GM10248 (cell line): ENCODE measurements around the gene MAGEC3.
"Not testable (repeated sequence)": the region's sequence is repeated elsewhere in the genome, so short reads cannot be mapped to it uniquely, and the experiment has no call there.

Experiments used
- CTCF ChIA-PET: fragments of 300-600 bp; sonication (Branson Sonifier 250); formaldehyde crosslinking; extraction: SDS; loops from one replicate; lab custom pipeline; 2021; ENCODE audit warnings: antibody characterized with exemption; lab: Yijun Ruan, JAX
- POLR2A ChIA-PET: fragments of 350-650 bp; sonication (Branson Sonifier 250); formaldehyde crosslinking; extraction: SDS; loops from one replicate; lab custom pipeline; 2020; ENCODE audit warnings: antibody characterized with exemption; lab: Yijun Ruan, JAX
- DNase-seq: peaks from one replicate; pipeline ENCODE4 v3.0.0; 2012; ENCODE audit errors: extremely low spot score
- CTCF ChIP-seq: IDR thresholded peaks from 2 replicates; pipeline ENCODE4 v1.5.1; 2012; ENCODE audit warnings: mild to moderate bottlenecking, low read depth; ENCODE audit errors: extremely low read depth, missing control alignments, control extremely low read depth

MAGEC3 gene

GRCh38 chrX:141839856-141840255, 1.7 kb downstream of the MAGEC3 start:
- CTCF ChIA-PET: no interaction called here
- no peak for TF ChIP-seq CTCF
- POLR2A ChIA-PET: no interaction called here
- DNase-seq: no peak

GRCh38 chrX:141857479-141857878, 19.4 kb downstream of the MAGEC3 start:
- TF ChIP-seq CTCF: no peak
- CTCF ChIA-PET: no interaction called here
- POLR2A ChIA-PET: no interaction called here
- no peak for DNase-seq

GRCh38 chrX:141879616-141880015, 41.5 kb downstream of the MAGEC3 start:
- TF ChIP-seq CTCF: no peak
- CTCF ChIA-PET: no interaction called here
- POLR2A ChIA-PET: no interaction called here
- no peak for DNase-seq

GRCh38 chrX:141888811-141889210, 50.7 kb downstream of the MAGEC3 start:
- CTCF ChIA-PET, DNase-seq, POLR2A ChIA-PET: not testable (repeated sequence)

- no peak for TF ChIP-seq CTCF
- no peak for DNase-seq
- CTCF ChIA-PET: no interaction called here
- POLR2A ChIA-PET: no interaction called here
These were observed 56.6 kb downstream of the MAGEC3 start for GRCh38 chrX:141894733-141895132.

GRCh38 chrX:141897690-141898089, 59.6 kb downstream of the MAGEC3 start:
- no peak for DNase-seq
- TF ChIP-seq CTCF: no peak
- CTCF ChIA-PET: no interaction called here
- POLR2A ChIA-PET: no interaction called here

- DNase-seq: no peak
- ChIA-PET CTCF (no interaction called here), POLR2A (no interaction called here)
- TF ChIP-seq CTCF: no peak
These were observed 64.2 kb downstream of the MAGEC3 start for GRCh38 chrX:141902366-141902765.
